Endothelial cell of umbilical vein (primary cell): ENCODE measurements around the gene LRP1B. TPM values are rescaled to one million over a fixed set of nuclear protein-coding genes. Genes with fewer than 3 reads are reported as not detected.
A peak's percentile ranks its signal among the peaks of the same experiment; 100 is the strongest.

ENCODE experiments used
- Bru-seq: library from RNA; stranded (reverse); fragments of 400-500 nt; gene quantifications from one replicate; lab custom pipeline; 2021; lab: Mats Ljungman, UMichigan
- BruChase-seq, 2 experiments: library from RNA; stranded (reverse); fragments of 400-500 nt; gene quantifications; one replicate each; lab custom pipeline; 2021; lab: Mats Ljungman, UMichigan
- BruUV-seq: library from RNA; stranded (reverse); fragments of 400-500 nt; replicated peaks from 2 replicates; lab custom pipeline; 2021; lab: Mats Ljungman, UMichigan
- CTCF ChIA-PET: fragments of 300-600, 350-600 bp; sonication (Branson Sonifier 250); formaldehyde crosslinking; loops from one replicate; lab custom pipeline; 2021; ENCODE audit warnings: antibody characterized with exemption, inconsistent platforms; lab: Charles Lee
- POLR2A ChIA-PET: fragments of 300-600, 350-600 bp; sonication (Branson Sonifier 250); formaldehyde crosslinking; loops from one replicate; lab custom pipeline; 2021; ENCODE audit warnings: antibody characterized with exemption, inconsistent platforms; lab: Charles Lee
- DNase-seq: peaks from one replicate; pipeline ENCODE4 v3.0.0-alpha.2; 2011; ENCODE audit warnings: low read depth, low spot score
- FAIRE-seq: peaks from 2 replicates; lab custom pipeline; 2011; peaks lifted over from hg19 to GRCh38; lab: Jason Lieb, UNC
- H2AFZ ChIP-seq: 2 replicates; pipeline ENCODE4 v1.6.0; 2012; ENCODE audit warnings: low read depth, low read length, control low read depth, inconsistent platforms
- H3K27ac ChIP-seq: 2 replicates; pipeline ENCODE4 v1.5.1; 2011; ENCODE audit warnings: low read depth, mild to moderate bottlenecking, control low read depth, low read length, moderate library complexity; ENCODE audit not compliant: insufficient read depth
- H3K27me3 ChIP-seq, 2 experiments: 2 replicates each; pipeline versions ENCODE4 v1.6.0 to v1.6.1; 2011; ENCODE audit warnings: low read length in 2 of 2, mixed read lengths in 1 of 2; ENCODE audit not compliant: control insufficient read depth in 2 of 2, insufficient read depth in 2 of 2
- H3K36me3 ChIP-seq, 2 experiments: 2 replicates in 1 of 2; 3 replicates in 1 of 2; pipeline ENCODE4 v1.5.1; 2011; ENCODE audit warnings: low read length in 2 of 2, mild to moderate bottlenecking in 1 of 2, moderate library complexity in 1 of 2; ENCODE audit not compliant: control insufficient read depth in 2 of 2, insufficient read depth in 2 of 2; ENCODE audit errors: extremely low read depth in 1 of 2
- H3K4me1 ChIP-seq: 3 replicates; pipeline ENCODE4 v1.5.1; 2011; ENCODE audit warnings: mild to moderate bottlenecking, low read length; ENCODE audit not compliant: control insufficient read depth, insufficient read depth; ENCODE audit errors: extremely low read depth
- H3K4me2 ChIP-seq: 2 replicates; pipeline ENCODE4 v1.6.1; 2011; ENCODE audit warnings: low read length, control low read depth, mixed read lengths; ENCODE audit not compliant: insufficient read depth
- H3K4me3 ChIP-seq, 3 experiments: fragments of 200-600 bp in 1 of 3; sonication (generic), shearing (Covaris generic) in 1 of 3; replicated peaks in 1 of 3; 2 replicates each; pipeline ENCODE4 v1.5.1; 2011 to 2016; ENCODE audit warnings: control low read depth in 3 of 3, low read length in 3 of 3, mild to moderate bottlenecking in 2 of 3, inconsistent platforms in 1 of 3, low read depth in 1 of 3, moderate library complexity in 1 of 3; ENCODE audit not compliant: insufficient read depth in 1 of 3
- H3K79me2 ChIP-seq: 2 replicates; pipeline ENCODE4 v1.6.0; 2012; ENCODE audit warnings: low read length, inconsistent platforms; ENCODE audit not compliant: control insufficient read depth, insufficient read depth
- H3K9ac ChIP-seq: replicated peaks from 2 replicates; pipeline ENCODE3; 2011; ENCODE audit warnings: low read length, control low read depth; ENCODE audit not compliant: insufficient read depth; ENCODE audit errors: extremely low read depth
- H3K9me1 ChIP-seq: replicated peaks from 3 replicates; pipeline ENCODE4 v1.6.0; 2011; ENCODE audit warnings: mild to moderate bottlenecking, low read length; ENCODE audit not compliant: control insufficient read depth, insufficient read depth; ENCODE audit errors: extremely low read depth
- H3K9me3 ChIP-seq: replicated peaks from 2 replicates; pipeline ENCODE4 v1.5.1; 2012; ENCODE audit warnings: low read length, inconsistent platforms; ENCODE audit not compliant: control insufficient read depth, insufficient read depth
- H4K20me1 ChIP-seq: replicated peaks from 2 replicates; pipeline ENCODE3; 2011; ENCODE audit warnings: mild to moderate bottlenecking, low read length; ENCODE audit not compliant: control insufficient read depth, insufficient read depth; ENCODE audit errors: extremely low read depth
- CTCF ChIP-seq, 2 donors: IDR thresholded peaks; 1 replicate in 1 of 2; 2 replicates in 1 of 2; pipeline ENCODE4 v1.5.1; 2011; ENCODE audit warnings: low read length in 2 of 2, mild to moderate bottlenecking in 2 of 2, moderate library complexity in 2 of 2, control low read depth in 1 of 2, inconsistent platforms in 1 of 2, low read depth in 1 of 2; ENCODE audit not compliant: insufficient read depth in 1 of 2; ENCODE audit errors: extremely low read depth in 1 of 2
- FOS ChIP-seq: IDR thresholded peaks from 2 replicates; pipeline ENCODE4 v1.6.1; 2011; ENCODE audit warnings: mild to moderate bottlenecking, low read length, moderate library complexity, borderline replicate concordance; ENCODE audit not compliant: insufficient read depth
- JUN ChIP-seq: IDR thresholded peaks from 2 replicates; pipeline ENCODE4 v1.6.1; 2011; ENCODE audit warnings: borderline replicate concordance, low read depth; ENCODE audit not compliant: insufficient read length, insufficient read depth
- MAX ChIP-seq: IDR thresholded peaks from 2 replicates; pipeline ENCODE4 v1.6.1; 2011; ENCODE audit not compliant: insufficient read depth, insufficient read length
- MYC ChIP-seq: IDR thresholded peaks from one replicate; pipeline ENCODE4 v1.6.1; 2011; ENCODE audit warnings: mild to moderate bottlenecking, low read depth, low read length
- dilution Hi-C: fragments of 300-500 bp; cut with MboI; formaldehyde crosslinking; loops from one replicate; pipeline ENCODE4 v1.15.0; 2019; ENCODE audit warnings: low sequenced_read_pairs; ENCODE audit not compliant: extremely low pct_ligation_motif_present
- intact Hi-C: fragments of 100-400 bp; cut with micrococcal nuclease; formaldehyde crosslinking; loops from one replicate; pipeline ENCODE4 v1.10.0; 2022
- long read RNA-seq: library from polyadenylated mRNA; stranded (forward); transcript quantifications from one replicate; pipeline ENCODE4 v2.0.0, GENCODE V29; 2021
- polyA minus RNA-seq, 3 experiments: library from RNA; depleted of rRNA, polyadenylated mRNA; stranded (reverse); fragments of >200 nt; gene quantifications; 1 replicate in 1 of 3; 2 replicates in 2 of 3; pipeline ENCODE4 v1.2.3, GENCODE V29; 2011
- polyA plus RNA-seq, 4 experiments: library from polyadenylated mRNA; depleted of rRNA in 3 of 4; stranded (reverse) in 3 of 4; unstranded in 1 of 4; fragments of >200 nt; gene quantifications; 2 replicates each; pipeline versions ENCODE4 v1.2.1 to v1.2.3, GENCODE V29; 2011 to 2012; ENCODE audit warnings: missing spikeins in 1 of 4
- total RNA-seq: library from RNA; stranded (reverse); gene quantifications from 2 replicates; pipeline ENCODE4 v1.2.3, GENCODE V29; 2021

LRP1B gene
- total RNA-seq, result 0.07 TPM in 2 replicates
- 0.02 and 0.03 TPM in 2 replicates for polyA plus RNA-seq
- polyA plus RNA-seq (2011; cell fraction: cytosol; rRNA removed), result 0.01 TPM in 2 replicates
- 0.05 and 0.07 TPM in 2 replicates for polyA plus RNA-seq (2011; cell fraction: nucleus; rRNA removed)
- polyA plus RNA-seq (2012), result 0.04 and 0.15 TPM in 2 replicates
- 0.12 and 0.15 TPM in 2 replicates for polyA minus RNA-seq
- 1.0 TPM for polyA minus RNA-seq (2011; cell fraction: cytosol; rRNA and poly(A)+ RNA removed)
- polyA minus RNA-seq (2011; cell fraction: nucleus; rRNA and poly(A)+ RNA removed), result 0.24 and 0.82 TPM in 2 replicates
- percentile 12 among the genes with signal in this experiment for Bru-seq, nascent RNA
- percentile 11 among the genes with signal in this experiment for BruChase-seq, experiment 1, labeled RNA remaining after a 6-hour chase
- BruChase-seq, experiment 2, labeled RNA remaining after a 2-hour chase, result percentile 12 among the genes with signal in this experiment
- long read RNA-seq, result 0 reads

- dilution Hi-C loops, result no loop called here
- no TSS peak for BruUV-seq
- Histone ChIP-seq H3K36me3 (no peaks in the 10 kb centered on the region), H3K79me2 (no peaks in the 10 kb centered on the region), H3K4me1 (peaks cover 11% of the 10 kb centered on the region), H3K27me3 (peaks cover 15 to 37% of the 10 kb centered on the region in 2 experiments), H3K9ac (peak within 1 kb of the TSS; percentile 59), H3K9me1 (no peaks in the 10 kb centered on the region), H3K9me3 (no peaks in the 10 kb centered on the region), H2AFZ (peak within 1 kb of the TSS; percentile 74), H4K20me1 (no peaks in the 10 kb centered on the region), H3K4me2 (peak within 1 kb of the TSS; percentile 96), H3K4me3 (peak within 1 kb of the TSS; percentile 50 to 83 (median 53)), H3K27ac (no peak within 1 kb of the TSS)
- TF ChIP-seq CTCF (IDR thresholded peaks at IDR 0.05; ENCODE audit: extremely low read depth in 1 of 2, insufficient read depth in 1 of 2, low read depth in 1 of 2, low read length in 2 of 2), result no peak
- TF ChIP-seq FOS, result no peak
- TF ChIP-seq MYC, result no peak
- TF ChIP-seq MAX, result no peak
- no peak for TF ChIP-seq JUN
- CTCF ChIA-PET, result interaction anchor here (0.7 to 4.4 kb wide), 6 partner anchors 9 to 23 kb away, joined by 3 to 54 read pairs (median 4); no protein-coding TSS in a partner anchor
- intact Hi-C loops, result loop anchor here (2.0 to 10.0 kb wide), 4 partner anchors 56 to 1956 kb away; no protein-coding TSS in a partner anchor
- DNase-seq (peak; percentile 45), FAIRE-seq (peak; percentile 28)
- POLR2A ChIA-PET, result no interaction called here
These were observed at the start of gene LRP1B for GRCh38 chr2:142131010-142131669. Gene LRP1B, minus strand, starts transcription at chr2:142131016. Its CDS starts 287 bp downstream, at chr2:142130729.
